ENCODE data around the gene ABHD16B. TPM values are rescaled to one million over a fixed set of nuclear protein-coding genes. Genes with fewer than 3 reads are reported as not detected.

ABHD16B gene
- total and polyA plus RNA-seq, 2 of the 13 experiments (the other 11 are each of a cell fraction or from before 2014, with no cell fraction given): not detected

DNA sequence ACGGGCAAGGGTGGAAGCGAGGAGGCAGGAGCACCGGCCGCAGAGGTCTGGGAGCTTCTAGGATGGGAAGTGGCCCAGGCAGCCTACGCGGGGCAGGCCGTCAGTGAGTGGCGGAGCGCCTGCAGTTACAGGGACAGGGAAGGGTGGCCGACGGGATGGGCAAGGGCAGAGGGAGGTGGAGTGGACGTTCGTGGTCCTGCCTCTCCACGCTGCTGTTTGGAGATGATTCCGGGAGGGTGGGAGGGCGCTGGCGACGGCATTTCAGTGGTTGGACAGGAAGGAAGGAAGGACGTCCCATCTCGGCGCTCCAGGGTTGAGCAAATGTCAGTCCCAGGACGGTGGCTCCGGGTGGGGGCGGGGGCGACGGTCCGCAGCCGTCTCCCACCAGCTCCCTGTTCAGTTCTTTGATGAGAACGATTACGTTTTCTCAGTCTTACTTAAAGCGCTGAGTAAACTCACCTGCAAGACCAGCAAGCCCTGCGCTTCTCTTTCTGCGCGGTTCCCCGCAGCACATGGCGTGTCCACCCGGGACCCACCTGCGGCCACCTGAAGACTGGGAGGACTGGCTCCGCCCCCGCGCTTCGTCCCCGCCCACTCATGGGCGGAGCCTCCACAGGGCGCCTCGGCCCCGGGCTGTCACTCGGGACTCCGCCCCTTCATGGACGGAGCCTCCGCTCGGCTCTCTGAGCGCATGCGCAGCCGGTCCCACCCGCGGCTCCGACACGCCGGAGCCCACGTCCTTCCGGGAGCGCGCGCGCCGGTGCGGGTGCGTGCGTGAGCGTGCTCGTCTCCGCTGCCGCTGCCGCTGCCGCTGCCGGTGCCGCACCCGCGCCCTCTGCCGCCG, 33.3 kb downstream of the ABHD16B start, which contains the start of gene DNAJC5 (continued):
- TF ChIP-seq TMF1 (CRISPR knock-in tag; IDR thresholded peaks at IDR 0.05; ENCODE audit: low read depth) (peak; percentile 91; the same call in 1 of the 2 replicates), KDM5A (IDR thresholded peaks at IDR 0.05; ENCODE audit: borderline replicate concordance, low read length) (no peak; the same call in 1 of the 2 replicates), TCF12 (IDR thresholded peaks at IDR 0.05) (no peak), TCF12 (CRISPR knock-in tag; IDR thresholded peaks at IDR 0.05) (no peak; the same call in 1 of the 2 replicates), ZNF343 (CRISPR knock-in tag; IDR thresholded peaks at IDR 0.05) (no peak; the same call in 1 of the 2 replicates)
- TF ChIP-seq, protein P1, sequence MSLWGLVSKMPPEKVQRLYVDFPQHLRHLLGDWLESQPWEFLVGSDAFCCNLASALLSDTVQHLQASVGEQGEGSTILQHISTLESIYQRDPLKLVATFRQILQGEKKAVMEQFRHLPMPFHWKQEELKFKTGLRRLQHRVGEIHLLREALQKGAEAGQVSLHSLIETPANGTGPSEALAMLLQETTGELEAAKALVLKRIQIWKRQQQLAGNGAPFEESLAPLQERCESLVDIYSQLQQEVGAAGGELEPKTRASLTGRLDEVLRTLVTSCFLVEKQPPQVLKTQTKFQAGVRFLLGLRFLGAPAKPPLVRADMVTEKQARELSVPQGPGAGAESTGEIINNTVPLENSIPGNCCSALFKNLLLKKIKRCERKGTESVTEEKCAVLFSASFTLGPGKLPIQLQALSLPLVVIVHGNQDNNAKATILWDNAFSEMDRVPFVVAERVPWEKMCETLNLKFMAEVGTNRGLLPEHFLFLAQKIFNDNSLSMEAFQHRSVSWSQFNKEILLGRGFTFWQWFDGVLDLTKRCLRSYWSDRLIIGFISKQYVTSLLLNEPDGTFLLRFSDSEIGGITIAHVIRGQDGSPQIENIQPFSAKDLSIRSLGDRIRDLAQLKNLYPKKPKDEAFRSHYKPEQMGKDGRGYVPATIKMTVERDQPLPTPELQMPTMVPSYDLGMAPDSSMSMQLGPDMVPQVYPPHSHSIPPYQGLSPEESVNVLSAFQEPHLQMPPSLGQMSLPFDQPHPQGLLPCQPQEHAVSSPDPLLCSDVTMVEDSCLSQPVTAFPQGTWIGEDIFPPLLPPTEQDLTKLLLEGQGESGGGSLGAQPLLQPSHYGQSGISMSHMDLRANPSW (CRISPR knock-in tag; IDR thresholded peaks at IDR 0.05; ENCODE audit: borderline replicate concordance): no peak
- TF ChIP-seq, protein P2, sequence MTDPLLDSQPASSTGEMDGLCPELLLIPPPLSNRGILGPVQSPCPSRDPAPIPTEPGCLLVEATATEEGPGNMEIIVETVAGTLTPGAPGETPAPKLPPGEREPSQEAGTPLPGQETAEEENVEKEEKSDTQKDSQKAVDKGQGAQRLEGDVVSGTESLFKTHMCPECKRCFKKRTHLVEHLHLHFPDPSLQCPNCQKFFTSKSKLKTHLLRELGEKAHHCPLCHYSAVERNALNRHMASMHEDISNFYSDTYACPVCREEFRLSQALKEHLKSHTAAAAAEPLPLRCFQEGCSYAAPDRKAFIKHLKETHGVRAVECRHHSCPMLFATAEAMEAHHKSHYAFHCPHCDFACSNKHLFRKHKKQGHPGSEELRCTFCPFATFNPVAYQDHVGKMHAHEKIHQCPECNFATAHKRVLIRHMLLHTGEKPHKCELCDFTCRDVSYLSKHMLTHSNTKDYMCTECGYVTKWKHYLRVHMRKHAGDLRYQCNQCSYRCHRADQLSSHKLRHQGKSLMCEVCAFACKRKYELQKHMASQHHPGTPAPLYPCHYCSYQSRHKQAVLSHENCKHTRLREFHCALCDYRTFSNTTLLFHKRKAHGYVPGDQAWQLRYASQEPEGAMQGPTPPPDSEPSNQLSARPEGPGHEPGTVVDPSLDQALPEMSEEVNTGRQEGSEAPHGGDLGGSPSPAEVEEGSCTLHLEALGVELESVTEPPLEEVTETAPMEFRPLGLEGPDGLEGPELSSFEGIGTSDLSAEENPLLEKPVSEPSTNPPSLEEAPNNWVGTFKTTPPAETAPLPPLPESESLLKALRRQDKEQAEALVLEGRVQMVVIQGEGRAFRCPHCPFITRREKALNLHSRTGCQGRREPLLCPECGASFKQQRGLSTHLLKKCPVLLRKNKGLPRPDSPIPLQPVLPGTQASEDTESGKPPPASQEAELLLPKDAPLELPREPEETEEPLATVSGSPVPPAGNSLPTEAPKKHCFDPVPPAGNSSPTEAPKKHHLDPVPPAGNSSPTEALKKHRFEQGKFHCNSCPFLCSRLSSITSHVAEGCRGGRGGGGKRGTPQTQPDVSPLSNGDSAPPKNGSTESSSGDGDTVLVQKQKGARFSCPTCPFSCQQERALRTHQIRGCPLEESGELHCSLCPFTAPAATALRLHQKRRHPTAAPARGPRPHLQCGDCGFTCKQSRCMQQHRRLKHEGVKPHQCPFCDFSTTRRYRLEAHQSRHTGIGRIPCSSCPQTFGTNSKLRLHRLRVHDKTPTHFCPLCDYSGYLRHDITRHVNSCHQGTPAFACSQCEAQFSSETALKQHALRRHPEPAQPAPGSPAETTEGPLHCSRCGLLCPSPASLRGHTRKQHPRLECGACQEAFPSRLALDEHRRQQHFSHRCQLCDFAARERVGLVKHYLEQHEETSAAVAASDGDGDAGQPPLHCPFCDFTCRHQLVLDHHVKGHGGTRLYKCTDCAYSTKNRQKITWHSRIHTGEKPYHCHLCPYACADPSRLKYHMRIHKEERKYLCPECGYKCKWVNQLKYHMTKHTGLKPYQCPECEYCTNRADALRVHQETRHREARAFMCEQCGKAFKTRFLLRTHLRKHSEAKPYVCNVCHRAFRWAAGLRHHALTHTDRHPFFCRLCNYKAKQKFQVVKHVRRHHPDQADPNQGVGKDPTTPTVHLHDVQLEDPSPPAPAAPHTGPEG (CRISPR knock-in tag; IDR thresholded peaks at IDR 0.05): peak; percentile 61; the same call in 1 of the 2 replicates
- TF ChIP-seq, protein P3, sequence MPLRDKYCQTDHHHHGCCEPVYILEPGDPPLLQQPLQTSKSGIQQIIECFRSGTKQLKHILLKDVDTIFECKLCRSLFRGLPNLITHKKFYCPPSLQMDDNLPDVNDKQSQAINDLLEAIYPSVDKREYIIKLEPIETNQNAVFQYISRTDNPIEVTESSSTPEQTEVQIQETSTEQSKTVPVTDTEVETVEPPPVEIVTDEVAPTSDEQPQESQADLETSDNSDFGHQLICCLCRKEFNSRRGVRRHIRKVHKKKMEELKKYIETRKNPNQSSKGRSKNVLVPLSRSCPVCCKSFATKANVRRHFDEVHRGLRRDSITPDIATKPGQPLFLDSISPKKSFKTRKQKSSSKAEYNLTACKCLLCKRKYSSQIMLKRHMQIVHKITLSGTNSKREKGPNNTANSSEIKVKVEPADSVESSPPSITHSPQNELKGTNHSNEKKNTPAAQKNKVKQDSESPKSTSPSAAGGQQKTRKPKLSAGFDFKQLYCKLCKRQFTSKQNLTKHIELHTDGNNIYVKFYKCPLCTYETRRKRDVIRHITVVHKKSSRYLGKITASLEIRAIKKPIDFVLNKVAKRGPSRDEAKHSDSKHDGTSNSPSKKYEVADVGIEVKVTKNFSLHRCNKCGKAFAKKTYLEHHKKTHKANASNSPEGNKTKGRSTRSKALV (CRISPR knock-in tag; IDR thresholded peaks at IDR 0.05): no peak
- TF ChIP-seq, protein P4, sequence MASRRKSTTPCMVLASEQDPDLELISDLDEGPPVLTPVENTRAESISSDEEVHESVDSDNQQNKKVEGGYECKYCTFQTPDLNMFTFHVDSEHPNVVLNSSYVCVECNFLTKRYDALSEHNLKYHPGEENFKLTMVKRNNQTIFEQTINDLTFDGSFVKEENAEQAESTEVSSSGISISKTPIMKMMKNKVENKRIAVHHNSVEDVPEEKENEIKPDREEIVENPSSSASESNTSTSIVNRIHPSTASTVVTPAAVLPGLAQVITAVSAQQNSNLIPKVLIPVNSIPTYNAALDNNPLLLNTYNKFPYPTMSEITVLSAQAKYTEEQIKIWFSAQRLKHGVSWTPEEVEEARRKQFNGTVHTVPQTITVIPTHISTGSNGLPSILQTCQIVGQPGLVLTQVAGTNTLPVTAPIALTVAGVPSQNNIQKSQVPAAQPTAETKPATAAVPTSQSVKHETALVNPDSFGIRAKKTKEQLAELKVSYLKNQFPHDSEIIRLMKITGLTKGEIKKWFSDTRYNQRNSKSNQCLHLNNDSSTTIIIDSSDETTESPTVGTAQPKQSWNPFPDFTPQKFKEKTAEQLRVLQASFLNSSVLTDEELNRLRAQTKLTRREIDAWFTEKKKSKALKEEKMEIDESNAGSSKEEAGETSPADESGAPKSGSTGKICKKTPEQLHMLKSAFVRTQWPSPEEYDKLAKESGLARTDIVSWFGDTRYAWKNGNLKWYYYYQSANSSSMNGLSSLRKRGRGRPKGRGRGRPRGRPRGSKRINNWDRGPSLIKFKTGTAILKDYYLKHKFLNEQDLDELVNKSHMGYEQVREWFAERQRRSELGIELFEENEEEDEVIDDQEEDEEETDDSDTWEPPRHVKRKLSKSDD (CRISPR knock-in tag; IDR thresholded peaks at IDR 0.05; ENCODE audit: low read depth): peak; percentile 80

Measured in HepG2 (cell line).